Measurements from ENCODE around the gene EPHA6. TPM values are rescaled to one million over a fixed set of nuclear protein-coding genes. Genes with fewer than 3 reads are reported as not detected.

Gene EPHA6
- total RNA-seq, 1 donor from 2014 or later = not detected

GRCh38 chr3:97108136-97108535 lies 293.7 kb downstream of the EPHA6 start:
- no peaks in the 10 kb centered on the region for H3K4me1 ChIP-seq
- TF ChIP-seq CTCF (IDR thresholded peaks at IDR 0.05) = no peak
- DNase-seq = no peak
- H3K4me3 ChIP-seq = no peak overlapping the region
- intact Hi-C loops (cut with DNase I) = no loop called here
- no peak for ATAC-seq
- no peaks in the 10 kb centered on the region for H3K36me3 ChIP-seq
- H3K27ac ChIP-seq = no peak overlapping the region
- no peaks in the 10 kb centered on the region for H3K9me3 ChIP-seq
- no peaks in the 10 kb centered on the region for H3K27me3 ChIP-seq

- DNase-seq (no peak), ATAC-seq (no peak)
- H3K9me3 ChIP-seq = no peaks in the 10 kb centered on the region
- H3K27ac ChIP-seq = no peak overlapping the region
- H3K4me3 ChIP-seq = no peak overlapping the region
- no peak for TF ChIP-seq CTCF (IDR thresholded peaks at IDR 0.05)
- intact Hi-C loops (cut with DNase I) = no loop called here
- H3K27me3 ChIP-seq = no peaks in the 10 kb centered on the region
- H3K36me3 ChIP-seq = no peaks in the 10 kb centered on the region
- H3K4me1 ChIP-seq = no peaks in the 10 kb centered on the region
These were observed 296.9 kb downstream of the EPHA6 start for GRCh38 chr3:97111244-97111643.

GRCh38 chr3:97121386-97121785 lies 307.0 kb downstream of the EPHA6 start:
- TF ChIP-seq CTCF (IDR thresholded peaks at IDR 0.05) = no peak
- ATAC-seq = no peak
- intact Hi-C loops (cut with DNase I) = no loop called here

DNA sequence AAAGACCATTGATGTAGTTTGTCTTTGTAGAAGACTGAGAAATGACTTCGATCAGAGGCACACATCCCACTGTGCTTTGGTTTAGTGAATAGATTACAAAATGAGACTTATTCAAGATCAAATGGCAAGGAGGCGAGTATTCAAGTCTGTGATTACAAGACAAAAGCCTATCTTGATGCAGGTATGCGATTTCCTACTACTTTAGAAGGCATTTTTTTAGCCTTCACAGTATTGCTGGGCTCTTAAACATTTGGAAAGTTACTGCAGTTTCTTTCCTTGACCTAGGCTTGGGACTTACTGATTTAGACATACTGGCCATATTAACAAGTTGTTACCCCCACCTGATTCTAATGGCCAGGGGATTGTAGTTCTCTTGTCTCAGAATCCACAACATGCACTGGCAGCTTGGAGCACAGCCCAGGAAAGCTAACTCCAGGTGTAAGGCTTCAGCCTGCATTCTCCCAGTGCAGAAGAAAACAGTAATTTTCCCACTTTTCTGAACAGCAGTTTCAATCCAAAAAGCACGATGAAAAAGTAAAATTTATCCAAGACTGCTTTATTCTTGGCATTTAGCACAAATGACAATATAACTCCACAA lies 311.6 kb downstream of the EPHA6 start:
- H3K9me3 ChIP-seq = no peaks in the 10 kb centered on the region
- no peak overlapping the region for H3K4me3 ChIP-seq
- no peak for TF ChIP-seq CTCF (IDR thresholded peaks at IDR 0.05)
- H3K27ac ChIP-seq = no peak overlapping the region
- H3K4me1 ChIP-seq = no peaks in the 10 kb centered on the region
- DNase-seq (no peak), ATAC-seq (no peak)
- no peaks in the 10 kb centered on the region for H3K36me3 ChIP-seq
- intact Hi-C loops (cut with DNase I) = no loop called here
- H3K27me3 ChIP-seq = no peaks in the 10 kb centered on the region

More at GRCh38 chr3:97121386-97121785, 307.0 kb downstream of the EPHA6 start:
- Histone ChIP-seq H3K4me1 (no peaks in the 10 kb centered on the region), H3K36me3 (no peaks in the 10 kb centered on the region), H3K4me3 (no peak overlapping the region), H3K27ac (no peak overlapping the region), H3K9me3 (no peaks in the 10 kb centered on the region), H3K27me3 (no peaks in the 10 kb centered on the region)
- no peak for DNase-seq

- Histone ChIP-seq H3K4me3 (no peak overlapping the region), H3K36me3 (no peaks in the 10 kb centered on the region), H3K27me3 (no peaks in the 10 kb centered on the region), H3K4me1 (no peaks in the 10 kb centered on the region), H3K9me3 (no peaks in the 10 kb centered on the region), H3K27ac (no peak overlapping the region)
- intact Hi-C loops (cut with DNase I) = no loop called here
- TF ChIP-seq CTCF (IDR thresholded peaks at IDR 0.05) = no peak
- no peak for DNase-seq
- no peak for ATAC-seq
These were observed 317.1 kb downstream of the EPHA6 start for GRCh38 chr3:97131476-97131875.
